Measurements from ENCODE around the gene PLA2G3. TPM values are rescaled to one million over a fixed set of nuclear protein-coding genes. Genes with fewer than 3 reads are reported as not detected.

Gene PLA2G3
- total RNA-seq, 1 donor from 2014 or later, result 1.3 TPM

DNA sequence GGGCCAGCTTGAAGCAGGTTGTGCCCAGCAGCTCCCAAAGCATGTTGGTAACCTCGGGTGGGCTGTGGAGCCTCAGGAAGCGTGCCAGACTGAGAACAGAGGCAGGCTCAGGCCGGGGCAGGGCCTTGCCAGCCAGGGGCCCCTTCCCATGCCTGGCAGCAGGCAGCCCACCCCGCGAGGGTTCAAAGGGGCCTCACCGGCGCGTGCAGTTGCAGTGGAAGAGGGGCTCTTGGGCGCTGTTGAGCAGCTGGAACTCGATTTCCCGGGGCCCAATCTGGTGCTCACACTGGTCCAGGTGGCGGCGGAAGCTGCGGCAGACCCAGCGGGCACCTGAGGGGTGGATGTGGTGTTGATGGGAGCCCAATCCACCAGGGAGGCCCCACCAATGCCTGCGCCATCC, 3.6 kb downstream of the PLA2G3 start:
- peaks cover 4% of the 10 kb centered on the region for H3K27me3 Mint-ChIP-seq (ENCODE audit: unreplicated experiment)
- no peak for DNase-seq
- H3K9me3 Mint-ChIP-seq (ENCODE audit: unreplicated experiment), result peaks cover 2% of the 10 kb centered on the region
- H3K27ac Mint-ChIP-seq (ENCODE audit: unreplicated experiment), result no peak overlapping the region
- H3K4me1 Mint-ChIP-seq (ENCODE audit: low read depth, unreplicated experiment), result peaks cover 2% of the 10 kb centered on the region
- TF ChIP-seq, protein P1, sequence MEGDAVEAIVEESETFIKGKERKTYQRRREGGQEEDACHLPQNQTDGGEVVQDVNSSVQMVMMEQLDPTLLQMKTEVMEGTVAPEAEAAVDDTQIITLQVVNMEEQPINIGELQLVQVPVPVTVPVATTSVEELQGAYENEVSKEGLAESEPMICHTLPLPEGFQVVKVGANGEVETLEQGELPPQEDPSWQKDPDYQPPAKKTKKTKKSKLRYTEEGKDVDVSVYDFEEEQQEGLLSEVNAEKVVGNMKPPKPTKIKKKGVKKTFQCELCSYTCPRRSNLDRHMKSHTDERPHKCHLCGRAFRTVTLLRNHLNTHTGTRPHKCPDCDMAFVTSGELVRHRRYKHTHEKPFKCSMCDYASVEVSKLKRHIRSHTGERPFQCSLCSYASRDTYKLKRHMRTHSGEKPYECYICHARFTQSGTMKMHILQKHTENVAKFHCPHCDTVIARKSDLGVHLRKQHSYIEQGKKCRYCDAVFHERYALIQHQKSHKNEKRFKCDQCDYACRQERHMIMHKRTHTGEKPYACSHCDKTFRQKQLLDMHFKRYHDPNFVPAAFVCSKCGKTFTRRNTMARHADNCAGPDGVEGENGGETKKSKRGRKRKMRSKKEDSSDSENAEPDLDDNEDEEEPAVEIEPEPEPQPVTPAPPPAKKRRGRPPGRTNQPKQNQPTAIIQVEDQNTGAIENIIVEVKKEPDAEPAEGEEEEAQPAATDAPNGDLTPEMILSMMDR (IDR thresholded peaks at IDR 0.05; ENCODE audit: partially characterized antibody, unreplicated experiment), result no peak
- no peak overlapping the region for H3K4me3 Mint-ChIP-seq (ENCODE audit: unreplicated experiment)
- peaks cover 5% of the 10 kb centered on the region for H3K36me3 Mint-ChIP-seq (ENCODE audit: unreplicated experiment)

DNA sequence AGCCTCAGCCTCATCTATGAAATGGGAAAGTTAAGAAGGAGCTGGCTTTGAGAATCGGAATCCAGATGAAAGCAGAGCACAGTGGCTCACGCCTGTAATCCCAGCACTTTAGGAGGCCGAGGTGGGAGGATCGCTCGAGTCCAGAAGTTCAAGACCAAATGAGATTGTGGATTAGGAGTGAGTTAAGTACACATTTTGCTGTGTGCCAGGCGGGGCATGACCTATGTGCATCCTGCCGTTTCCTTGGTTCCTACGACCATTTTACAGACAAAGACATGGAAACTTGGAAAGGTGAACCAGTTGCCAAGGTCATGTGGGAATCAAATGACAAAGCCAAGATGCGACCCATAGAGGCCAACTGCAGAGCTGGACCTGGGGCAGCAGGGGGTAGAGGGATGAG, 4.2 kb downstream of the PLA2G3 start:
- TF ChIP-seq, protein P1 (IDR thresholded peaks at IDR 0.05; ENCODE audit: partially characterized antibody, unreplicated experiment), result no peak
- Mint-ChIP-seq H3K4me3 (ENCODE audit: unreplicated experiment) (no peak overlapping the region), H3K27ac (ENCODE audit: unreplicated experiment) (no peak overlapping the region)

DNA sequence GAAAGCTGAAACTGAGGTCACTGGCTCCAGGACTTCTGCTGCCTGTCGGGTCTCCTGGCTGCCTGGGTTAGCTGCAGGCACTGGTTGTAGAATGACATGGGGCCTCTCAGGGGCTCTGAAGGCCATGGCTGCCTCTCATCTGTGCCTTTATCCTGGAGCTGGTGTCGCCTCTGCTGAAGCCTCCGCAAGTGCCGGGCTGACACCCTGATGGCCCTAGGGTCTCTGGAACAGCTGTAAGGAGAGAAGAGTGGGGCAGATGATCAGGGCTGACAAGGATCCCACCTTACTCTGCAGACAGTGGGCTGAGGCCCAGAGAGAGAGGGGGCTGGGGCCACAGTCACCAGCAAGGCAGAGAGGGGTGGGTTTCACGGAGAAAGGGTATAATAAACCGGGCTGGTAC, 4.6 kb downstream of the PLA2G3 start:
- no peak overlapping the region for H3K27ac Mint-ChIP-seq (ENCODE audit: unreplicated experiment)
- H3K4me3 Mint-ChIP-seq (ENCODE audit: unreplicated experiment), result no peak overlapping the region
- H3K36me3 Mint-ChIP-seq (ENCODE audit: unreplicated experiment), result peaks cover 5% of the 10 kb centered on the region
- peaks cover 2% of the 10 kb centered on the region for H3K4me1 Mint-ChIP-seq (ENCODE audit: low read depth, unreplicated experiment)
- no peak for DNase-seq
- H3K27me3 Mint-ChIP-seq (ENCODE audit: unreplicated experiment), result peaks cover 4% of the 10 kb centered on the region
- H3K9me3 Mint-ChIP-seq (ENCODE audit: unreplicated experiment), result peaks cover 2% of the 10 kb centered on the region
- TF ChIP-seq, protein P1 (IDR thresholded peaks at IDR 0.05; ENCODE audit: partially characterized antibody, unreplicated experiment), result no peak

More for the DNA sequence above, 4.2 kb downstream of the PLA2G3 start:
- Mint-ChIP-seq H3K4me1 (ENCODE audit: low read depth, unreplicated experiment) (peaks cover 2% of the 10 kb centered on the region), H3K27me3 (ENCODE audit: unreplicated experiment) (peaks cover 4% of the 10 kb centered on the region), H3K36me3 (ENCODE audit: unreplicated experiment) (peaks cover 5% of the 10 kb centered on the region), H3K9me3 (ENCODE audit: unreplicated experiment) (peaks cover 2% of the 10 kb centered on the region)
- DNase-seq, result no peak

DNA sequence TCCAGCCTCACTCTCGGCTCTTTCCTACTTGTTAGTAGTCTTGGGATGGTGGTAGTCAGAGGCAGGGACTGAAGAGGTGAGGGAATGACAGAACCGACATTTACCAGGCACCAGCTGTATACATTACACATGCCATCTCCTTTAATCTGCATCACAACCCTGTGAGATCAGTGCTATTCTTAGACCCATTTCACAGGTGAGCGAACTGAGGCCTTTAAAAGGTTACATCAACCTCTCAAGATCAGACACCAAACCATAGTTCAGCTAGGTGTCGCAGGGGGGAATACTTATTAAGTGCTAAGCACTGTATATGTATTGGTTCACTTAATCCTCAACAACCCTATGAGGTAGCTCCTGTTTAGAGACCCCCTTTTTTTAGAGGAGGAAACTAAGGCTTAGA, 5.6 kb downstream of the PLA2G3 start:
- TF ChIP-seq, protein P1 (IDR thresholded peaks at IDR 0.05; ENCODE audit: partially characterized antibody, unreplicated experiment), result no peak
- Mint-ChIP-seq H3K4me3 (ENCODE audit: unreplicated experiment) (no peak overlapping the region), H3K27ac (ENCODE audit: unreplicated experiment) (no peak overlapping the region), H3K9me3 (ENCODE audit: unreplicated experiment) (peaks cover 2% of the 10 kb centered on the region), H3K36me3 (ENCODE audit: unreplicated experiment) (peaks cover 5% of the 10 kb centered on the region), H3K4me1 (ENCODE audit: low read depth, unreplicated experiment) (peaks cover under 1% of the 10 kb centered on the region), H3K27me3 (ENCODE audit: unreplicated experiment) (peaks cover 4% of the 10 kb centered on the region)
- DNase-seq, result no peak

DNA sequence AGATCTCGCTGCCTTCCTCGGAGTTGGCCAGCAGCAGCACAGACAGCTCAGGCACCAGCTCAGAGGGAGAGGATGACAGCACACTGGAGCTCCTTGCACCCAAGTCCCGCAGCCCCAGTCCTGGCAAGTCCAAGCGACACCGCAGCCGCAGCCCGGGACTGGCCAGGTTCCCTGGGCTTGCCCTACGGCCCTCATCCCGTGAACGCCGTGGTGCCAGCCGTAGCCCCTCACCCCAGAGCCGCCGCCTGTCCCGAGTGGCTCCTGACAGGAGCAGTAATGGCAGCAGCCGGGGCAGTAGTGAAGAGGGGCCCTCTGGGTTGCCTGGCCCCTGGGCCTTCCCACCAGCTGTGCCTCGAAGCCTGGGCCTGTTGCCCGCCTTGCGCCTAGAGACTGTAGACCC, 6.4 kb downstream of the PLA2G3 start:
- no peaks in the 10 kb centered on the region for H3K4me1 Mint-ChIP-seq (ENCODE audit: low read depth, unreplicated experiment)
- H3K4me3 Mint-ChIP-seq (ENCODE audit: unreplicated experiment), result no peak overlapping the region
- H3K36me3 Mint-ChIP-seq (ENCODE audit: unreplicated experiment), result peaks cover 5% of the 10 kb centered on the region
- DNase-seq, result no peak
- peaks cover 2% of the 10 kb centered on the region for H3K9me3 Mint-ChIP-seq (ENCODE audit: unreplicated experiment)
- TF ChIP-seq, protein P1 (IDR thresholded peaks at IDR 0.05; ENCODE audit: partially characterized antibody, unreplicated experiment), result no peak
- peaks cover 2% of the 10 kb centered on the region for H3K27me3 Mint-ChIP-seq (ENCODE audit: unreplicated experiment)
- H3K27ac Mint-ChIP-seq (ENCODE audit: unreplicated experiment), result no peak overlapping the region
